Measurements from ENCODE around the gene SSU72.
"Not testable (repeated sequence)": the region's sequence is repeated elsewhere in the genome, so short reads cannot be mapped to it uniquely, and the experiment has no call there.

The SSU72 gene

GRCh38 chr1:1505366-1505798 lies 69.3 kb downstream of the SSU72 start:
- not testable (repeated sequence) for DNase-seq (ENCODE audit: low spot score)

GRCh38 chr1:1504777-1505365 lies 69.8 kb downstream of the SSU72 start:
- peak; percentile 75 for DNase-seq (ENCODE audit: low spot score)

- DNase-seq (ENCODE audit: low spot score) = not testable (repeated sequence)
Measured at GRCh38 chr1:1495461-1495975, 79.1 kb downstream of the SSU72 start.

- not testable (repeated sequence) for DNase-seq (ENCODE audit: low spot score)
Measured at GRCh38 chr1:1494311-1494710, 80.4 kb downstream of the SSU72 start.
